Inferior parietal cortex (tissue), 1 donor: ENCODE measurements around the gene CUL4A.

Experiments
- DNase-seq: peaks from one replicate; pipeline ENCODE4 v3.0.0-alpha.2; 2016; ENCODE audit errors: extremely low spot score

Gene CUL4A

GRCh38 chr13:113208421-113209335 is 735 bp upstream of the CUL4A start, which contains the start of gene PCID2:
Gene PCID2, minus strand, starts transcription at chr13:113208669. Its CDS starts 35 bp downstream, at chr13:113208634.
- peak; percentile 89 for DNase-seq

GRCh38 chr13:113209759-113210421 is 477 bp downstream of the CUL4A start:
- no peak for DNase-seq

- DNase-seq = no peak
Observed at GRCh38 chr13:113210833-113211232, 1.4 kb downstream of the CUL4A start.

GRCh38 chr13:113211774-113212173 is 2.4 kb downstream of the CUL4A start:
- DNase-seq = no peak

- DNase-seq = no peak
Observed at GRCh38 chr13:113216254-113217048, 7.0 kb downstream of the CUL4A start.

GRCh38 chr13:113218586-113218985 is 9.2 kb downstream of the CUL4A start:
- DNase-seq = no peak

- DNase-seq = no peak
Observed at GRCh38 chr13:113219256-113219940, 10.0 kb downstream of the CUL4A start.

GRCh38 chr13:113220141-113220598 is 10.8 kb downstream of the CUL4A start:
- no peak for DNase-seq

GRCh38 chr13:113220877-113221276 is 11.5 kb downstream of the CUL4A start:
- no peak for DNase-seq

- no peak for DNase-seq
Observed at GRCh38 chr13:113223070-113223469, 13.7 kb downstream of the CUL4A start.

GRCh38 chr13:113224486-113224885 is 15.1 kb downstream of the CUL4A start:
- DNase-seq = no peak

GRCh38 chr13:113225515-113225914 is 16.1 kb downstream of the CUL4A start:
- no peak for DNase-seq

- no peak for DNase-seq
Observed at GRCh38 chr13:113226873-113227450, 17.5 kb downstream of the CUL4A start.

- DNase-seq = no peak
Observed at GRCh38 chr13:113229161-113229560, 19.7 kb downstream of the CUL4A start.

- no peak for DNase-seq
Observed at GRCh38 chr13:113229791-113230190, 20.4 kb downstream of the CUL4A start.

GRCh38 chr13:113231306-113232207 is 22.1 kb downstream of the CUL4A start:
- DNase-seq = no peak

GRCh38 chr13:113232208-113233003 is 23.0 kb downstream of the CUL4A start:
- DNase-seq = no peak

- DNase-seq = no peak
Observed at GRCh38 chr13:113233101-113233500, 23.7 kb downstream of the CUL4A start.

GRCh38 chr13:113238536-113238935 is 29.1 kb downstream of the CUL4A start:
- no peak for DNase-seq
